NCI-H2107 treated with DMSO at 0.1 percent for 48 hours (cell line): ENCODE results near the gene MYOM3.

Source experiments
- DNase-seq: peaks from one replicate; lab custom pipeline; 2025; ENCODE audit not compliant: unreplicated experiment; lab: John Stamatoyannopoulos, UW

Gene MYOM3

DNA sequence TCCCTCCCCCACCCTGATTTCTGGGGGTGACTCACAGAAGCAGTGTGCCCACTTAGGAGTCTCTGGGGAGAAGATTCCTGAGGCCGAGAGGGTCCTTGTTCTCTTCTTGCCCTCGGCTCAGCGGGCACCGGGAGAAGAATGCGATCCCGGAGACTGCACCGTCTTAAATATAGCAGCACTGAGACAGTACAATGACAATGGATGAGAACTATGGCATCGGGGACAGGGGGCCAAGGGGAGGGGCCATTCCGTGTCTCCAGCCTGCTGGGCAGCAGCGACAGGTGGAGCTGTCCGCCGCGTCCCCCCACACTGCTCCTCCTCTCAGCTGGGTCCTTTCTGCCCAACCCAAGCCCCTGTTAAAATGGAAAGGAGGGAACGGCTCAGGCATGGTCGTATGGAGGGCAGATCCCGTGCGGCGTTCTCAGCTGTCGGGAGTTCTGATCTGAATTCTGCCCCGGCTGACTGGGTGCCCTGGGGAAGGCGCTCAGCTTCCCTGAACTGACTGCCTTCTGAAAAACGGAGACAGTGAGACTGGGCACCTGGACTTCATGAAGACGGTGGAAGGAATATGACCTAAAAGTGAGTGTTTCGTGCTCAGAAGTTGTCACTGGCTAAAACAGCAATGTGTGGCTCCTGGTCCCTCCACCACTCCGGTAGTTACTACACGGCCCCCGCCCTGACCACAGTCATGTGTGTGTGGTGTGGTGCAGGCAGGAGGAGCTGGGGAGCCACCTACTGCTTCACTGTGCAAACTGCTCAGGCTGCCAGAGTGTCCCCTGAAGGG, at the start of gene MYOM3:
Gene MYOM3 (minus strand): TSS at position 140 of the 784 bp plus-strand sequence. CDS start 3,499 bp downstream, outside the sequence.
- peak; percentile 43 for DNase-seq

DNA sequence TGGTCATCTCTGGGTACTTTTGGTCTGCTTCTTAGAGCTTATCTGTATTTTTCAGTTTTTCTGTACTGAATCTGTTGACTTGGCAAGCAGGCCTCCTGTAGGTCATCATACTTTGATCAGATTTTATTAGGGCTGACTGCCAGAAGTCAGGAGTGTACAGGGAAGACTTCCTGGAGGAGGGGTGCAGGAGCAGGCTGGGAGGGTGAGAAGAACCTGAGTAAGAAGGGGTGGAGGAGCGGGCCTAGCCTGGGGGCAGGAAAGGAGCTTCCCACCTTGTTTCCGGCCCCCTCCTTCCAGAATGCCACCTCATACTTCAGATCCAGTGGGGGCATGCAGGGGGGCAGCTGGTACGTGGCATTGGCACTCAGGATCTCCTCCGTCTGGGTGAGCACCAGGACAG, 49.3 kb upstream of the MYOM3 start:
- no peak for DNase-seq

DNA sequence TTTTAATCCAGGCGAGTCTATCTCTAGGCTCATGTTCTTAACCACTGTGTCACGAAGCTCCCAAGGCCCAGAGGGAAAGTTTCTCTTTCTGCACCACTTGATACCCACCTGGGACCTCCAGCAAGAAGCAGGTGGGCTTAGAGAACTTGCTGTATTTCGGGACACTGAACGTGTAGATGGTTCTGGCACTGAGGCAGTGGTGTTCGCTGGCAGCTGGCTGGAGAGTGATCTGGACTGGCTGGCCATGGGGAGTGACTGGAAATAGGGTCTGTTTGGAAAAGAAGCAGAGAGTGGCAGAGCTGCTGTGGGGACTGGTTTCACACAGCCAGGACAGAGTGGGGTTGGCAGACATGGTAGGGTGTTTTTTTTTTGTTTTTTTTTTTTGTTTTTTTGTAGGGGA, 47.4 kb upstream of the MYOM3 start:
- DNase-seq: no peak

DNA sequence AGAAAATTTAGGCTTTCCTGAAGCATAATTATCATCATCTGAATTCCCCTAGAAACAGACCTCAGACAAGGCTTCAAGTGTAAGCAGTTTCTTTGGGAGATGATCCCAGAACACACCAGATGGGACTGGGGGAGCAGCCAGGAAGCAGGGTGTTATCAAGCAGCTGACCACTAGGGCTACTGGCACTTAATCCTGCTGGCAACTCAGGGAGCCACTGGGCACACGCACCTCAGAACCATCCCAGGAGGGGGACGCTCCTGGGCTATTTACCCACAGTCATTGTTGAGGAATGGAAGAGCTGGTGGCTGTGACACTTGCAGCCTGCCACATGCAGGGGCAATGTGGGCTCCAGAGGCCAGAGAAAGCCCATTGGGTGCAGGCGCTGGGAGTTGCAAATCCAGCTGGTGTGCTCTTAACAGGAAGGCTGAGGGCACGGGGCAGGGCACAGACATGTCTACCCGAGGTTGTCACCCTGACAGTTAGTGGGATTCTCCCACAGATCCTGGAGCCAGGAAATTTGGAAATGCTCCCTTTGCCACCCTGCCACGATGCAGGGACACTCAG, 46.1 kb upstream of the MYOM3 start:
- no peak for DNase-seq

DNA sequence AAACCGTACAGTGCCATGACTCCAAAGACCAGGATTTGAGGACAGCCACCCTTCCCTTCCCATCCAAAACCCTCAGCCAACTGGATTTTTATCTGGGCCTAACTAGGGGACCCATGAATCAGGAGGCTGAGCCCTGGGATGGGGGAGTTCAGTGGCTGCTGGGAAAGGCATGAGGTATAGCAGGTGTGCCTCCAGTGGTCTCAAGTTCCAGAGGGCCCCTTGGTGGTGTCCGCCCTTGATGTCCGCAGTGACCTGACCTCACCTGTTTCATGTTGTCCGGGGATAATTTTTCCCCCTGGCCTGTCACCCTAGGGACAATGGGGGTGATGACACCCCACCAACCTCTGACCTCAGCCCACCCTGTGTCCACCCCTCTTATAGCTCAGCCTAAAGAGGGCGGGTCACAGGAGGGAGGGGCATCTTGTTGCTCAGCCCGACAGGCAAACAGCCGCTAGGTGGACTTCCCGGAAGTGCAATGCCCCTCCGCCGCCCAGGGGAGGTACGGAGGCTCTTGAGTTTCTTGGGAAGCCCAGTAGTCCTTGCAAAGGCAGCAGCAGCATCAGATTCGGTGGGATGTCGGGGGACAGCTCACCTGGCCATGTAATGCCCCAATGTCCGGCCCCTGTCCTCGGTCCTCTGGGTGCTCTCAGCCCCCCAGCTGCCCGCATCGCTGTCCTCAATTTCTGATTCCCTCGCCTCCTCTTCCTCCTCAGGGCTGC, 44.8 kb upstream of the MYOM3 start:
- no peak for DNase-seq

DNA sequence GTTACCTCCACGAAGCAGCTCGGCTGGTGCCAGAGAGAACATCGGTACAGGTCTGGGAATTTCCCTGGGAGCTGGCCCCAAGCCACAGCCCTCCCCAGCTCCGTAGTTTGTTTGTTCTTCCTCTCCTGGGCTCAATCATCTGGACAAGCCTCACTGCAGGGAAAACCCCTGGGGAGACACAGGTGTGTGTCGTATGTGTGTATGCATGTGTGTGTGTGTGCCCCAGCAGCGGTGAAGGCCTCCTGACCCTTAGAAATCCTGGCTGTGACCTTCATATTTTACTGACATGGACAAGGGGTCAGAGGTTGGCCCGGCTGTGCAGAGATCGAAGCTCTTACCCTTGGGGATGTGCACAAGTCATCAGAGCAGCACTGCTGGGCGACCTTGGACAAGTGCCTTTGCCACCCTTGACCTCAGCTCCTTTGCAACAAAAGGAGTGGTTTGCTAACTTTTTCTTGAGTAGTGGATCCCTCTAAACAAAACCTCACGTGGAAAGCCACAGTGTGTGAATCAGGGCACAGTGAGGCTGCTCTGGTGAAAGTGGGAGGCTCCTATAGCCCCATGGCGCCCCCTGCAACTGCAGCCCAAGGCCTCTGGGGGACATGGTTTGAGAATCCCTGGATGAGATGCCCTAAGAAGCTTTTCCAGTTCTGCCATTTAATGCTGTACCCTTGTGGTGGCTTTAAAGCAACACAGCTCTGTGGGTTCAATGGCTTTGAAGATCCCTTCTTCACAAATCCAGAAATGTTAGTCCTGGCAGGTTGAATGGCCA, 43.3 kb upstream of the MYOM3 start:
- peak; percentile 74 for DNase-seq

DNA sequence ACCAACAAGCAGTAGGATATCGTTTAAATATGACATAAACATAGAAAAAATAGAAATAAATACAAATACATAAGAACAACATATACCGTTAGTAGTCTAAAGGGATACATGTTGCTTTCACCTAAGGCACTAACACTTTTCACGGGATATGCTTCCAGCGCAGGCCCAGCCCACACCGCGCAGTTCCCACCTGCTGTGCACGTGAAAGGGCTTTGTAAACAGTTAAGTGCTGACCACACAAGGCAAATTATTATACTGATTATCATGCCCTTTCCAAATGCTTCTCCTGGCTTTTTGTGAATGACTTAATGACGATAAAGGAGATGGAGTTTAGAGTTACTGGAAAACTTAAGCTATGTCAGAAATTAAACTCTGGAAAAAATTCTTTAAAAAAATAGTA, 42.3 kb upstream of the MYOM3 start:
- peak; percentile 90 for DNase-seq

DNA sequence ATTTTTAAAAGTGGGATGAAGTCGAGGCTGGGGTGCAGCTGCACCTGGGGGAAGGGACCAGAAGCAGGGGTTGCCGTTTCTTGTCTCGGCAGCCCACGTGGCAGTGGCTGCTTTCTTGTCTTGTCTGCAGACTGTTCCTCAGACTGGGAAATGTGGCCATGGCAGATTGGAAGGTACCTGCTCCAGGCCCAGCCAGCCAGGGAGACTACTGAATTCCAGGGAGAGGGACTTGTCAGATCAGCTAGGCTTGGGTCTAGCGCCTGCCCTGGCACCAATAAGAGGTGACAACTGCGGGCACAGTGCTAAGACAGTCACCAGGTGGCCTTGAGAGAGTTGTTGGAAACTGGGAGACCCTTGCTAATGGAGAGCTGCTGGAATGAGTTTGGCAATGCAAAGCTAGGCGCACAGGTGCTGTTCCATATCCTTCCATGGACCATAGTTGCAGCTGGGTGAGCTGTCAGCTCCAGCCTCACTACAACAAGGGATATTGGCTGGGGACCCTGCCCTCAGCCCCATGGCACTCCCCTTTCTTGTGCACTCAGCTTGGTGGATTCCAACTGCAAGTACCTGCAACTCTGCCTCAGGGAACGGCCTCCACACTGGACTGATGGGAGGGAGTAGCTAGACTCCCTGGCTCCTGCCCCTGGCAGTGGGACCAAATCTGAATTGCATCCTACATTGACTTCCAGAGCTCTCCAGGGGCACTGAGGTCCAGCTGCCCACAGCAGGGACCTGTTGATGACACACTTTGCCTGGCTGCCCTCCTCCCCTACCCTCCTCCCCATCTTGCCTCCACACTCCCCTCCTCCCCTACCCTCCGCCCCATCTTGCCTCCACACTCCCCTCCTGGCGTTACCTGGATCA, 40.9 kb upstream of the MYOM3 start:
- DNase-seq: no peak

DNA sequence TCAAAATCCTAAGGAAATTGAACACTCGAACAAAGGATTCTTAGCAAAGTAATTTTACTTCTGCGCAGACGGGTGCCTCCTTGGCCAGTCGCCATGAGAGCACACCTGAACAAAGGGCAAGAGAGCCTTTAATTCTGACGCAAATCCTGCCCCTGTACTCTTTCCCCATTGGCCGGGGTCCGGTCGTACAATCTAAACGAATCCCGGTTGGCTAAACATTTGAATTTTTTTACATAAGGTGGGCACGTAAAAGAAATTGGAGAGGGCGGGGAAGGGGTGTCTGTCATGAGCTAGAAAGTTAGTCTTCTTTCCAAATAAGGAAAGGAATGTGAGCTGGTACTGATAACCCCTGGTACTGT, 39.2 kb upstream of the MYOM3 start:
- DNase-seq: peak; percentile 62

DNA sequence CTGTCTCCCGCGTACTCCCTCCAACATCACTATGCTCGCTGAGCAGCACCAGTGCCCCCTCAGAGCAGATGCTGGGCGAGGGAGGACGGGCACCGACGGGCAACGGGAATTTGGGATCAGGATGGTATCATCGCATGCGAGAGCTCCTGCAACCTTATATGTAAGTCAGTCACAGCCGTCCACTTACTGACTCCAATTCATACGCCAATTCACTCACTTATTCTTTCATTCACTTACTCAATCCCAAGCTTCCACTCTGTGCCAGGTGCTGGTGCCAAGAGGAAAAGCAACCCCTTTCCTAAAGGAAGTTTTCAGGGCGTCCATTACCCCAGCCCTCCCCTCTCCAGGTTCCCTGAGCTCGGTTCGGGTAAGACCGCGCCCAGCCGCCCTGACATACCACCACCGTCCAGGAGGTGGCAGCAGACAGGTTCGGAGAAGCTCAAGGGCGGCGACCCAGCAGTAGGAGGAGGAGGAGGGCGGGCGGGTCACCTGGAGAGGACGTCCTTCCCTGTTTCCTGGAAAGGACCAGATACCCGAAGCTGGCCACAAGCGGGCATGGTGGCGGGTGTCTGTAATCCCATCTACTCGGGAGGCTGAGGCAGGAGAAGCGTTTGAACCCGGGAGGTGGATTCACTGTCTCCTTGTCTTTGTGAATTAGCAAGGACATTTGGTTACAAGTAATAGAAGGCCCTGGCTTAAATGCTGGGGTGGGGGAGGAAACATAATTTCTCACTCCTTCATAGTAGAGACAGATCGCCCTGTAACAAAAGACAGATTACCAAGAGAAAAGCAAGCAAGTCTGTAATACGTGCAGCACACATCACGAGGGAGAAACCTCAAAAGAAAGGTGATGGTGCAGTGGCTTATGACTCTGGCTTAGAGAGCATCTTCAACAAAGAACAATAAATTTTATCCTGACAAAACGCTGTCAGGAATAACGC, 38.6 kb upstream of the MYOM3 start:
- DNase-seq: peak; percentile 81

DNA sequence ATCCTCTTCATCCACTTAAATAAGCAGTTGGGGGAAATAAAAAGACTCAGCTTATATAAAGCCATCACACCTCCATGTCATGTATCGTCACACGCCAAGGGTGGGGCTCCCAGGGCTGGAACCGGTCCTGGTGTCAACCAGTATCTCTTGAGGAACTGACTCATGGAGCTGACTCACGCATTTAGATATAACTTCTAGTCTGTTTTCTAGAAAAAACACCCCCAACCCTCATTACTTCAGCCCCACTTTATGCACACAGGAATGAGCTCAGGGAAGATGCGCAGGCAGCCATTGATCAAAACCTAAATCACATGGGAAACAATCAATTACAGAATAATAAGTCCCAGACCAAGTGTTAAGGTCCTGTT, 37.9 kb upstream of the MYOM3 start:
- no peak for DNase-seq

DNA sequence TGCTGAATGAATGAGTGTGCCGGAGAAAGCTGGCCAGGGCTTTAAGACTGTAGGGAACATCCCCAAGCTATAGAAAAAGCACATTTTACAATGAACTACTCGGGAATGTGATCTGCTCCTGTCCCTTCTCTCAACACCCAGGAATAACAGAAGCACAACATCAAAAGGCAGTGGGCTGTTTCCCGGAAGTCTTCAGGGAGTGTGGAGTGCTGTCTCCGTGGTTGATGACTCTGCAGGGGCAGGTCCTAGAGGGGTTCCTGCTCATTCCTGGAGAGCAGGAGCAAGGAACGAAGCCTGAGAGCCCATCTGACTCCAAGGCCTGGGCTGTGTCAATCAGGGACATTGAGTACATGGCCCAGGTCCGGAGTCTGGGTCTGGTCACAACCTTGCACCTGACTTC, 35.9 kb upstream of the MYOM3 start:
- DNase-seq: no peak

DNA sequence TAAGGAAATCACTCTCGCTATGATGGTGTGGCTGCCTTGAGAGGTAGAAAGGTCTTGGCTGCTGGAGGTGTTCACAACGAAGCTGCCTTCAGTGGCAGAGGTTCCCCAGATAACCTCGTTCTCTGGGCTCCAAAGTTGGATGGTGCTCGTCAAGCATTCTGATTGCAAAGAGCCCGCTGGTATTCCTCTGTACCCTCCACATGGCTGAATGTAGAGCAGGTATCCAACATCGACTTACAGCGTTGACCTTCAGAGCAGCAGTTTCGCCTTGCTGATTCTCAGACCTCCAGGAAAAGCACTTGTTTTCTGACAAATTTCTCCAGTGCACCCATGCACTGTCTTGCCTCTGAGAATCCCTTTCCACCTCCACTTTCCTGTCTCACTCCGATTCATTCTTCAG, 35.3 kb upstream of the MYOM3 start:
- no peak for DNase-seq

DNA sequence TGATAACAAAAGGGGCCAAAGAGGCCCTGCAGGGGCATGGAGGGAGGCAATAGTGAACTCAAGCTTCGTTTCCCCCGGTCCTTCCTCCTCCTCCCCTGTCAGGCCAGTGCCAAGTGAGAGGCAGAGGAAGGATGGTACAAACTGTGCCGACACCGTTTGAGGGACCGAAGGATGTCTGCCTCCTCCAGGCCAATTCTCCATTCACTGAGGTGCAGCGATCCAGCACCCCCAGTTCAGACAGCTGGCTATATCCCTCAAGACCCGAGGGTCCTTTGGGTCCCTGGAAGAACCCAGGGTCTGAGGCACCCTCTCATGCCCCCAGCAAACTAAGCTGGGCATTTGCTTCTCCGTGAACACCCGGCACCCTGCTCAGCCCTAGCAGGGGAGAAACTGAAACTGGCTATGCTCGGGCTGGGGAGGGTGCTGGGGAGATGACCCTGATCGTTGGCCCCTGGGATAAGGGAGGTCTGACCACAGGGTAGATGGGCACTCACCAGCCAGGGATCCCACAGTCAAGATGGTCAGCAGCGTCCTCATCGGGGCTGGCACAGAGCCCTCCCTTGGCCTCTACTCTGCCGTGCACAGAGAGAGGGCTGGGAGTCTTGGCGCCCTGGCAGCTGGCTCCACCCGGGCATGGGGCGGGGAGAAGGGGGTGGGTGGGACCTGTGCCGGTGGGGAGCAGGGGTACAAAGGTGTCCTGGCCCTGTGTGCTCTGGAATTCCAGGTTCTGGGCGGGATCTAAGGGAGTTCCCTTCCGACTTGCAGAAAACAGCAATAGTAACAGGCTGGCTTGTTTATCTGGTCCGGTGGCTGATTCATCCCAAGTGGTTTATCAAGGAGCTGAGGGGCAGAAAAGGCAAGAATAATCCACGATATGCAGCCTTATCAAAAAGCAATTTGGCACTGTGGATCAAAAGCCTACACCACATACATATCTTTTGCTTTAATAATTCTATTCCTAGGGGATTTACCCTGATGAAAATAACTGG, 30.9 kb upstream of the MYOM3 start, which contains the start of gene IL22RA1:
Gene IL22RA1 (minus strand): TSS at position 595 of the 989 bp plus-strand sequence. CDS start 58 bp downstream, at position 537.
- no peak for DNase-seq

DNA sequence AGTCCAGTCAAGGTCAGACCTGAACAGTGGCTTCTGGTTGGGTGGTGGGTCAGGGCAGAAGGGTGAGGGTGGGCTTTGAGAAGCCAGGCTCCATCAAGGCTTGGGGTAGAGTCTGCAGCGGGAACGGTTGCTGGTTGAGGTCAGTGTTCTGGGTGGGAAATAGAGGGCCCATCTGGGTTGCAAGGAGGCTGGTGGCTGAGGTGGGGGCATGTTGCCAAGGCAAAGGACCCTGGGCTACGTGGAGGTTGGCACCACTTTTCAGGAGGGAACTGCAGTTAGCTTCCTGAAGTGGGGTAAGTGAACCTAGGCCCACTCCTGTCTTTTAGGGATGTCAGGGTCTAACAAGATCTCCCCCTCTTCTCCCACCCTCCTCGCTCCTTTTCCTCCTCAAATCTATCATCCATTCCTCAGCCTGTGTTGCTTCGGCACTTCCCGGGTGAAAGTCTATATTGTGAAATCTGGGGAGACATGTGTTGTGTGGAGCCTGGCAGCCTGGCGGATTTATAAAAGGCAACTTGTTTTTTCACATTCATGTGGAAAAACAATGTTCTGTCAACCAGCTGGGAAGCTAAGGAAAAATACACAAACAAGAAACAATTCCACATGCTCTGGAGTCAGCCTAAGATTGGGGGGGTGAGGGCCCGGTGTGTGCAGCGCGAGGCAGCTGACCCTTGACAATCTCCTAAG, 29.5 kb upstream of the MYOM3 start:
- DNase-seq: no peak

DNA sequence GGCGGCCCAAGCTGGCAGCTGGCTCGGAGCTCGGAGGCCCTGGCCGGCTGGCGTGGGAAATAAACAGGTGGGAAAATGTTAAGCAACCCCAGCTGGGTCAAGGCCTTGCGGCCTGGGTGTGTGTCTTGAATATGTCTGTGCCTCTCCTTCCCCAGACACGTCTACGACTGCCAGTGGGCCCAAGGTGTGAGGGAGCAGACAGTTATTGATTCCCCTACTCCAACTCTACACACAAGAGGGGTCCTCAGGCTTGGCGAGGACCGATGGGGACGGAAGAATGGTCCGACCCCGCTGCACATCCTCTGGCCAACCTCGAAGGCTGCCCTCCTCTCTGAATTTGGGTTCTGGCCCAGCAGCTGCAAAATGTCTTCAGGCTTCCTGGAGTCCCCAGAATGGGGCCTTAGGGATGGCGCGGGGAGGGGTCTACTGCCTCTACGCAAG, 28.8 kb upstream of the MYOM3 start:
- DNase-seq: no peak

DNA sequence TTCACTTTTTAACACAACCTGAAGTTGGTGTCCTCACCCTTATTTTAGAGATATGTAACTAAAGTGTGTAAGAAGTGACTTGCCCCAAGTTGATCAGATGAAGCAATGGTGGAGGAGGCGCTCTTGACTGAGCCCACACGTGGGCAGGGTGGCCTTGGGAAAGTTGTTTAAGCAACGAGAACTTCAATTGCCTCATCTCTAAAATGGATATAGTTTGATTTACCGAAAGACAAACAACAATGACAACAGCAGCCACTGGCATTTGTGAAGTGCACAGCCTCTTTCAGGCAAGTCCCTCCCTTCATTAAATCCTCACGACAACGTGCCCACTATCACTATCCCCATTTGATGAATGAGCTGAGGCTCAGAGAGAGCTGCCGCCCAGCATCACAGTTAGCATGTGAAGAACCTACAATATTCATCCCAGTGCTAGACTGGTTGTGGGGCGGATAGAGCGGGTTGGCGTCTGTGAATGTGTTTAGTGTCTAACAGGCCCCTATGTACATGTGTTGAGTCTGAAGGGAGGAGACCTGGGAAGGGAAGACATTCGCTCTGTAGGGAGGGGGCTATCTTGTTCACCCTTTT, 28.0 kb upstream of the MYOM3 start:
- DNase-seq: no peak
